Measurements from ENCODE around the gene E2F2. TPM values are rescaled to one million over a fixed set of nuclear protein-coding genes. Genes with fewer than 3 reads are reported as not detected.

The E2F2 gene
- total and polyA plus RNA-seq, 2 experiments from 2014 or later: 0.51 to 1.2 TPM

DNA sequence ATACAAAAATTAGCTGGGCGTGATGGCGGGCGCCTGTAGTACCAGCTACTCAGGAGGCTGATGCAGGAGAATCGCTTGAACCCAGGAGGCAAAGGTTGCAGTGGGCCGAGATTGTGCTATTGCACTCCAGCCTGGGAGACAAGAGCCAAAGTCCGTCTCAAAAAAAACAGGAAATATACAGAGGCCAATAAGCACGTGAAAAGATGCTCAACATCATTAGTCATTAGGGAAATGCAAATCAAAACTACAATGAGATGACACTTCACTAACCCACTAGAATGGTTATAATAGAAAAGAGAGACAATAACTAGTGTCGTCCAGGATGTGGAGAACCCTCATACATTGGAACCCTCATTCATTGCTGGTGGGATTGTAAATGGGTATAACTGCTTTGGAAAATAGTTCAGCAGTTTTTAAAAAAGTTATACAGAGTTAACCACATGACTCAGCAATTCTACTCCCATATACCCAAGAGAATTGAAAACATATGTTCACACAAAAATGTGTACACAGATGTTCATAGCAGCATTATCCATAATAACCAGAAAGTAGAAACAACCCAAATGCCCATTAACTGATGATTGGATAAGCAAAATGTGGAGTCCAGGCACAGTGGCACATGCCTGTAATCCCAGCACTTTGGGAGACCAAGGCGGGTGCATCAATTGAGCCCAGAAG is 6.4 kb upstream of the E2F2 start:
- in situ Hi-C loops (cut with MboI): no loop called here
- no peaks in the 10 kb centered on the region for H4K20me1 ChIP-seq (ENCODE audit: insufficient read depth)
- H3K27ac ChIP-seq: 0 out of 2 replicates have a peak overlapping the region, but pooled peaks have one; percentile 13
- H3K9me3 ChIP-seq (ENCODE audit: low read depth): no peaks in the 10 kb centered on the region
- H3K36me3 ChIP-seq (ENCODE audit: low read depth): no peaks in the 10 kb centered on the region
- peaks cover 8% of the 10 kb centered on the region; the same call in 1 of the 2 replicates for H3F3A ChIP-seq (ENCODE audit: insufficient read depth)
- H3K79me2 ChIP-seq (ENCODE audit: insufficient read depth): no peaks in the 10 kb centered on the region
- DNase-seq: peak; percentile 72
- H2AFZ ChIP-seq: 0 out of 2 replicates have a peak overlapping the region, but pooled peaks have one; percentile 14
- WGBS, 2 experiments (ENCODE audit: low coverage in 1 of 2, low lambda C conversion rate in 2 of 2, missing lambda C conversion rate in 2 of 2): 52 to 54% methylated on average over 8 to 9 of the region's 9 CpGs
- no peak overlapping the region for H3K9ac ChIP-seq
- no peak for TF ChIP-seq EZH2phosphoT487 (IDR thresholded peaks at IDR 0.05; ENCODE audit: insufficient read depth, low read depth)
- no peak for TF ChIP-seq EZH2 (IDR thresholded peaks at IDR 0.05; ENCODE audit: insufficient read depth, poor library complexity, severe bottlenecking)
- no peak overlapping the region for H3K4me3 ChIP-seq
- peaks cover 11% of the 10 kb centered on the region for H3K4me1 ChIP-seq (ENCODE audit: insufficient read depth)
- H3K4me2 ChIP-seq (ENCODE audit: unreplicated experiment): peak overlapping the region; percentile 29
- H3K27me3 ChIP-seq (replicated peaks; ENCODE audit: insufficient read depth): no peaks in the 10 kb centered on the region
- no peaks in the 10 kb centered on the region for H3K9me2 ChIP-seq (ENCODE audit: insufficient read depth)

DNA sequence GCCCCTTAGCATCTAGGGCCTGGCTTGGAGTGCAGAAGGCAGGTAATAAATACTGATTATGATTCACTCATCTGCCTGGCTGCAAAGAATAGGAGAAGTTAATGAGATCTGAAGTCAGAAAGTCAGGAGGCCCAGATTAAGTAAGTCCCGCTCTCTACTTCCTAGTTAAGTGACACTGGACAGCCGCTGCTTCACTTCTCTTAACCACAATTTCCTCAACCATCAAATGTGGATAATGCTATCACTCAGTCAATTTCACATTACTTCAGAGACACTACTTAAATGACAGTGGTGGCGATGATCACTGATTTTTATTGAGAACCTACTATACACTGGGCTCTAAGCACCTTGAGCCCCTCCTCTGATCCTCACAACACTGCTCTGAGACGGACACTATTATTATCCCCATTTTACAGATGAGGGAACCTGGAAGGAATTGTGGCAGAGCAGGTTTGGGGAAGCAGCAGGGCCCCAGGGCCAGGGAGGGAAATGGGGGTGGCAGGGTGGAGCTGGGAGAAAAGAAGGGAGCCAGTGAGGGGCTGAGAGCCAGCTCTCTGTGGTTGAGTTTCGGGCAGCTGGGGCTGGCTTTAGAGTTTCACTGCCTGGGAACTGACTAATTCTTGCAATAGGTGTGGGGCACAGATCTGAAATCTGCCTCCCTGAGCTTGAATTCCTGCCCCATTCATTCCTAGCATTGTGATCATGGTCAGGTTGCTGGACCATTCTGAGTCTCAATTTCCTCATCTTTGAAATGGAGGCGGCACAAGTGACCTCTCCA is 2.4 kb upstream of the E2F2 start:
- Histone ChIP-seq H3K4me2 (ENCODE audit: unreplicated experiment) (no peak overlapping the region), H2AFZ (no peak overlapping the region), H3K27me3 (replicated peaks; ENCODE audit: insufficient read depth) (no peaks in the 10 kb centered on the region), H3K4me1 (ENCODE audit: insufficient read depth) (peaks cover 11% of the 10 kb centered on the region), H3K27ac (no peak overlapping the region), H3K4me3 (no peak overlapping the region), H3F3A (ENCODE audit: insufficient read depth) (peaks cover 24% of the 10 kb centered on the region), H3K79me2 (ENCODE audit: insufficient read depth) (no peaks in the 10 kb centered on the region), H3K9me3 (ENCODE audit: low read depth) (no peaks in the 10 kb centered on the region), H4K20me1 (ENCODE audit: insufficient read depth) (no peaks in the 10 kb centered on the region), H3K36me3 (ENCODE audit: low read depth) (no peaks in the 10 kb centered on the region), H3K9me2 (ENCODE audit: insufficient read depth) (no peaks in the 10 kb centered on the region), H3K9ac (no peak overlapping the region)
- in situ Hi-C loops (cut with MboI): no loop called here
- no peak for DNase-seq
- 95 to 97% methylated on average over 6 of the region's 6 CpGs for WGBS, 2 experiments (ENCODE audit: low coverage in 1 of 2, low lambda C conversion rate in 2 of 2, missing lambda C conversion rate in 2 of 2)
- TF ChIP-seq EZH2 (IDR thresholded peaks at IDR 0.05; ENCODE audit: insufficient read depth, poor library complexity, severe bottlenecking): no peak
- TF ChIP-seq EZH2phosphoT487 (IDR thresholded peaks at IDR 0.05; ENCODE audit: insufficient read depth, low read depth): no peak

DNA sequence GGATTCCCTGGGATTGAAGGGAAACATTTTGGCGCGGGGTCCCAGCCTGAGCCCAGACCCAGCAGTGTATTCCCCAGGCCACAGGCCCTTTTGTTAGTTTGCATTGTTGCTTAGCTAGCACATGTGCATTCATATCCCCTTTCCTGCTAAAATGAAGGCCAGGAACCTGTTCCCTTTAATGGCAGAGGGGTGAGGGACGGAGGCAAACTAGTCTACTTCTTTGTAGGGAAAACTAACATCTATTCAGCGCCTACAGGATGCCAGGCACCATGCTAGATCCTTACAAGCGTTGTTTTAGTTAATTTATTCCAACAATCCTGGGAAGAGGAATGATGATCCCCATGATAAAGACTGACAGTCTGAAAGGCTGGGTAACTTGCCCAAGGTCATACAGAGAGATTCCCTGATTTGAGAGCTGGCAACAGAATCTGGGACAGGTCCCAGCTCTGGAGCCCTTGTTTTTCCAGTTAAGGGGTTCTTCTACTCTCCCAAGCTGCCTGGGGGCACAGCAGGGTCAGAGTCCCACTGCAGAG is 595 bp upstream of the E2F2 start:
- no peak overlapping the region for H3K27ac ChIP-seq
- no peaks in the 10 kb centered on the region for H3K27me3 ChIP-seq (replicated peaks; ENCODE audit: insufficient read depth)
- H4K20me1 ChIP-seq (ENCODE audit: insufficient read depth): no peaks in the 10 kb centered on the region
- no peaks in the 10 kb centered on the region for H3K9me2 ChIP-seq (ENCODE audit: insufficient read depth)
- peak overlapping the region; percentile 87 for H3K4me2 ChIP-seq (ENCODE audit: unreplicated experiment)
- H3K36me3 ChIP-seq (ENCODE audit: low read depth): no peaks in the 10 kb centered on the region
- H2AFZ ChIP-seq: peak overlapping the region; percentile 91
- WGBS, 2 experiments (ENCODE audit: low coverage in 1 of 2, low lambda C conversion rate in 2 of 2, missing lambda C conversion rate in 2 of 2): 58 to 63% methylated on average over 5 of the region's 5 CpGs
- no peaks in the 10 kb centered on the region for H3K9me3 ChIP-seq (ENCODE audit: low read depth)
- DNase-seq: no peak
- 0 out of 2 replicates have a peak, but pooled peaks cover 3% of the 10 kb centered on the region for H3K4me1 ChIP-seq (ENCODE audit: insufficient read depth)
- no peaks in the 10 kb centered on the region for H3K79me2 ChIP-seq (ENCODE audit: insufficient read depth)
- no peak for TF ChIP-seq EZH2phosphoT487 (IDR thresholded peaks at IDR 0.05; ENCODE audit: insufficient read depth, low read depth)
- H3K4me3 ChIP-seq: peak overlapping the region; percentile 60
- in situ Hi-C loops (cut with MboI): no loop called here
- H3F3A ChIP-seq (ENCODE audit: insufficient read depth): peaks cover 19% of the 10 kb centered on the region
- H3K9ac ChIP-seq: no peak overlapping the region; the same call in 1 of the 2 replicates

DNA sequence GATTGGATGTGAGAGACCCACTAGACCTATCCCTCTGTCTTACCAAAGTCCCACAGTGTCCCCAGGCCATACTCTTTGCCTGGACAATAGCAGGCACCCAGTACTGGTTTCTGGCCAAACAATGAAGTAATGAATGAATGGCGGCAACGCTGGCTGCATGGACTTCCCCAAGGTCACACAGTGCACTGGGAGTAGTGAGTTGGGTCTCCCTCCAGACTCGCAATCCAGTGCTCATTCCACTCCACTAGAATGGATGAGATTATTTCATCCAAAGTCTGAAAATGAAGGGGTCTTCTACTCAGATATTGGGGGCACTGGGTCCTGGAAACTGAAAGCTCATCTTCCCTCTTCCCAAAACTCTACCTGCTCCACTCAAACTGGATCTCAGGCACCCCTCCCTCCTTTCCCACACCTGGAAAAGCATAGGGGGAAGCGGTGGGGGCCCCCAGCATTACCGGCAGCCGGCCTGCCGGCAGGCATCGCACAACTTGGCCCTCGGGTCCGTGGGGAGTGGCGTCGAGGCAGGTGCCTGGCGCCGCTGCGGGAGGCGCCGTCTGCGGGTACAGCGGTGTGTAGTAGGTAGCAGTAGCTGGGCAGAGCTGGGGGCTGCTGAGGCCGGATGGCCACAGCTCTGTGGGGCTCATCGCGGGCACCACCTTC is 816 bp downstream of the E2F2 start:
- DNase-seq: no peak
- H4K20me1 ChIP-seq (ENCODE audit: insufficient read depth): no peaks in the 10 kb centered on the region
- H3K9ac ChIP-seq: peak overlapping the region; percentile 70; the same call in 1 of the 2 replicates
- H3K36me3 ChIP-seq (ENCODE audit: low read depth): no peaks in the 10 kb centered on the region
- TF ChIP-seq EZH2 (IDR thresholded peaks at IDR 0.05; ENCODE audit: insufficient read depth, poor library complexity, severe bottlenecking): no peak
- no peak for TF ChIP-seq EZH2phosphoT487 (IDR thresholded peaks at IDR 0.05; ENCODE audit: insufficient read depth, low read depth)
- H3K9me2 ChIP-seq (ENCODE audit: insufficient read depth): no peaks in the 10 kb centered on the region
- peaks cover 19% of the 10 kb centered on the region for H3F3A ChIP-seq (ENCODE audit: insufficient read depth)
- no peaks in the 10 kb centered on the region for H3K9me3 ChIP-seq (ENCODE audit: low read depth)
- H3K4me3 ChIP-seq: peak overlapping the region; percentile 75
- H3K4me2 ChIP-seq (ENCODE audit: unreplicated experiment): peak overlapping the region; percentile 91
- WGBS, 2 experiments (ENCODE audit: low coverage in 1 of 2, low lambda C conversion rate in 2 of 2, missing lambda C conversion rate in 2 of 2): 15 to 16% methylated on average over 22 of the region's 22 CpGs
- H2AFZ ChIP-seq: peak overlapping the region; percentile 75; the same call in 1 of the 2 replicates
- 0 out of 2 replicates have a peak, but pooled peaks cover 3% of the 10 kb centered on the region for H3K4me1 ChIP-seq (ENCODE audit: insufficient read depth)
- H3K79me2 ChIP-seq (ENCODE audit: insufficient read depth): no peaks in the 10 kb centered on the region
- H3K27ac ChIP-seq: no peak overlapping the region
- no peaks in the 10 kb centered on the region for H3K27me3 ChIP-seq (replicated peaks; ENCODE audit: insufficient read depth)
- in situ Hi-C loops (cut with MboI): no loop called here
